Measurements from ENCODE around the gene CGB8.
"Not testable (repeated sequence)": the region's sequence is repeated elsewhere in the genome, so short reads cannot be mapped to it uniquely, and the experiment has no call there.

GRCh38 chr19:49056902-49057596, 8.1 kb upstream of the CGB8 start:
- TF ChIP-seq EZH2 (IDR thresholded peaks at IDR 0.05; ENCODE audit: insufficient read depth, poor library complexity, severe bottlenecking); EZH2phosphoT487 (IDR thresholded peaks at IDR 0.05; ENCODE audit: insufficient read depth, low read depth): not testable (repeated sequence)

Data from GM23248 (cell line).